GM23338 (cell line): ENCODE data around the gene TOMM6. TPM values are rescaled to one million over a fixed set of nuclear protein-coding genes. Genes with fewer than 3 reads are reported as not detected.

Source experiments
- ATAC-seq: fragments of 200-7000 bp; cut with Tn5 transposase; 3 replicates; pipeline ENCODE4 v1.9.1; 2020
- DNase-seq: peaks from one replicate; pipeline ENCODE4 v3.0.0-alpha.2; 2015; ENCODE audit warnings: low spot score
- H2AFZ ChIP-seq: fragments of 200-600 bp; sonication (generic); 2 replicates; pipeline ENCODE4 v1.8.0; 2016; ENCODE audit warnings: antibody characterized with exemption, mild to moderate bottlenecking, moderate library complexity
- H3F3A ChIP-seq: fragments of 200-600 bp; sonication (generic); replicated peaks from 2 replicates; pipeline ENCODE4 v1.8.0; 2017; ENCODE audit warnings: antibody characterized with exemption, mixed run types, low read depth
- H3K27ac ChIP-seq: fragments of 200-600 bp; sonication (generic); 2 replicates; pipeline ENCODE4 v1.6.1; 2016; ENCODE audit warnings: low read depth
- H3K27me3 ChIP-seq: fragments of 200-600 bp; sonication (generic); 2 replicates; pipeline ENCODE4 v1.8.0; 2016; ENCODE audit warnings: mild to moderate bottlenecking, mixed run types, moderate library complexity; ENCODE audit not compliant: insufficient read depth
- H3K36me3 ChIP-seq: fragments of 200-600 bp; sonication (generic); 2 replicates; pipeline ENCODE4 v1.8.0; 2016; ENCODE audit warnings: mild to moderate bottlenecking; ENCODE audit not compliant: insufficient read depth
- H3K4me1 ChIP-seq: fragments of 200-600 bp; sonication (generic); 2 replicates; pipeline ENCODE4 v1.8.0; 2016; ENCODE audit warnings: mild to moderate bottlenecking, moderate library complexity; ENCODE audit not compliant: insufficient read depth
- H3K4me2 ChIP-seq: fragments of 200-600 bp; sonication (generic); 2 replicates; pipeline ENCODE4 v1.7.1; 2017; ENCODE audit warnings: mixed run types
- H3K4me3 ChIP-seq: fragments of 200-600 bp; sonication (generic); 2 replicates; pipeline ENCODE4 v1.6.1; 2016; ENCODE audit warnings: mixed run types
- H3K79me2 ChIP-seq: fragments of 200-600 bp; sonication (generic); replicated peaks from 2 replicates; pipeline ENCODE4 v1.8.0; 2017; ENCODE audit warnings: mild to moderate bottlenecking; ENCODE audit not compliant: insufficient read depth
- H3K9me2 ChIP-seq: fragments of 200-600 bp; sonication (generic); 2 replicates; pipeline ENCODE4 v1.8.0; 2017; ENCODE audit not compliant: insufficient read depth
- H4K20me1 ChIP-seq: fragments of 200-600 bp; sonication (generic); replicated peaks from 2 replicates; pipeline ENCODE4 v1.8.0; 2017; ENCODE audit warnings: mild to moderate bottlenecking; ENCODE audit not compliant: insufficient read depth
- H3K27ac Mint-ChIP-seq: 2 replicates; pipeline ENCODE4 v1.8.0; 2020; ENCODE audit warnings: inconsistent platforms, mild to moderate bottlenecking, moderate library complexity, mixed read lengths
- H3K27me3 Mint-ChIP-seq: 3 replicates; pipeline ENCODE4 v1.8.0; 2022; ENCODE audit warnings: low read depth, mild to moderate bottlenecking, moderate library complexity, mixed read lengths, inconsistent platforms; ENCODE audit not compliant: insufficient read depth, poor library complexity
- H3K36me3 Mint-ChIP-seq: 3 replicates; pipeline ENCODE4 v1.8.0; 2021; ENCODE audit warnings: low read depth, mild to moderate bottlenecking, inconsistent platforms, moderate library complexity, mixed read lengths
- H3K4me1 Mint-ChIP-seq: 3 replicates; pipeline ENCODE4 v1.8.0; 2020; ENCODE audit warnings: mild to moderate bottlenecking, inconsistent platforms, mixed read lengths
- H3K4me3 Mint-ChIP-seq: 3 replicates; pipeline ENCODE4 v1.8.0; 2021; ENCODE audit warnings: moderate library complexity, mild to moderate bottlenecking, inconsistent platforms, mixed read lengths
- H3K9me3 Mint-ChIP-seq: 3 replicates; pipeline ENCODE4 v1.8.0; 2020; ENCODE audit warnings: moderate library complexity, mild to moderate bottlenecking, inconsistent platforms, mixed read lengths
- CREB1 ChIP-seq: fragments of 250-450 bp; sonication (Bioruptor Pico); IDR thresholded peaks from 2 replicates; pipeline ENCODE4 v1.5.0; 2020; ENCODE audit warnings: low read depth, mild to moderate bottlenecking, moderate library complexity
- EZH2 ChIP-seq: fragments of 200-600 bp; sonication (generic); IDR thresholded peaks from one replicate; pipeline ENCODE4 v1.8.0; 2017; ENCODE audit warnings: antibody characterized with exemption, mild to moderate bottlenecking, low read depth; ENCODE audit not compliant: unreplicated experiment
- EZH2phosphoT487 ChIP-seq: fragments of 200-600 bp; sonication (generic); IDR thresholded peaks from one replicate; pipeline ENCODE4 v1.8.1; 2018; ENCODE audit warnings: antibody characterized with exemption; ENCODE audit not compliant: unreplicated experiment
- JUNB ChIP-seq: IDR thresholded peaks from one replicate; pipeline ENCODE4 v1.6.1; 2016; ENCODE audit warnings: antibody characterized with exemption; ENCODE audit not compliant: unreplicated experiment
- STAT1 ChIP-seq: IDR thresholded peaks from one replicate; pipeline ENCODE4 v1.6.1; 2016; ENCODE audit warnings: antibody characterized with exemption; ENCODE audit not compliant: unreplicated experiment
- ZNF114 ChIP-seq: fragments of 250-450 bp; sonication (Bioruptor Pico); IDR thresholded peaks from 2 replicates; pipeline ENCODE4 v1.5.0; 2020; ENCODE audit warnings: mild to moderate bottlenecking, moderate library complexity
- polyA plus RNA-seq: library from polyadenylated mRNA; unstranded; fragments of >200 nt; fragmentation: Nextera tagmentation; extraction: Ambion mirVana; gene quantifications from 2 replicates; pipeline ENCODE4 v1.2.1, GENCODE V29; 2016
- total RNA-seq: library from RNA; depleted of rRNA; stranded (reverse); fragments of >200 nt; shearing (Covaris generic); gene quantifications from 2 replicates; pipeline ENCODE4 v1.2.3, GENCODE V29; 2014
- TF ChIP-seq, protein P1 (sequence below): IDR thresholded peaks from 2 replicates; pipeline ENCODE4 v1.6.1; 2016; ENCODE audit warnings: antibody characterized with exemption
- TF ChIP-seq, protein P2 (sequence below): IDR thresholded peaks from one replicate; pipeline ENCODE4 v1.6.1; 2018; ENCODE audit warnings: antibody characterized with exemption; ENCODE audit not compliant: unreplicated experiment

TOMM6 gene
- total and polyA plus RNA-seq, 2 experiments from 2014 or later = 195 to 372 TPM

DNA sequence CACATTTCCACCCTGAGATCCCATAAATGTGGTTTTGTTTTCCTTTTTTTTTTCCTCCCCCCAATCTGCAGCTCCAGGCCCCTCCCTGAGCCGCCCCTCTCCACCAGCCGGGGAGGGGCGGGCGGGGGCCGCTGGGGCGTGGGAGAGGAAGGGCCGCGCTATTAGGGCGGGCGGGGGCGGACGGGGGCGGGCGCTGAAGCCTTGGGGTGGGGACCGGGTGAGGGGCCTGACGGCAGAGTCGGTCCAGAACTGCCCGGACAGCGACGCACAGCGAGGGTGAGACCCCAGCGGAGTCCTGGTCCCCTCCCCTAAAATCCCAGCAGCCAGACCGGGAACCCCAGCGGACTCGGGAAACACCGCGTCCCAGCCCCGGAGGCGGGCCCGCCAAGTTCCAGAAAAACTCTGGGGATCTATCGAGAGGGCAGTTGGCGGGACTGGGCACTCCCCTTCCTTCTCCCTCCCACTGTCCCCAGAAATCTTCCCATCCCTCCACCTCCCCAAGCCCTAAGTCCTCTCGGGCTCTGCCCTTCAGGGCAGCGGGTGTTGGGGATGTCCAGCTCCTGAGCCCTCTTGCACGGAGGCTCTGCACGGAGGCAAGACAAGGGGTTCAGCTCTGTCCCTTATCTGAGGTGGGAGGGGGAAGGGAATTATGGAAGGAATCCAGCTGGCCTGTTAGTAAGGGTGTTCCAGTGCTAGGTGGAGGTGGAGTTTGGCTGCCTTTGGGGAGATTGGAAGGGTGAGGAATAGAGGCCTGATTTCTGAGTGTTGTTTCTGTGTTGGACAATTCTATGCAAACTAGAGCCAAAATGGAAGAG lies 6.7 kb upstream of the TOMM6 start, which contains the start of gene PRICKLE4:
PRICKLE4 (plus strand) TSS at position 232 of the 815 bp plus-strand sequence. CDS start 2,692 bp downstream, outside the sequence.
- no peaks in the 10 kb centered on the region for H3K9me2 ChIP-seq
- H3K9me3 Mint-ChIP-seq = no peaks in the 10 kb centered on the region
- DNase-seq (peak; percentile 70), ATAC-seq (peak; percentile 32)
- H2AFZ ChIP-seq = peak within 1 kb of the TSS; percentile 96
- H3K27me3 Mint-ChIP-seq = peaks cover 48% of the 10 kb centered on the region
- H3K27ac Mint-ChIP-seq = 0 out of 2 replicates have a peak within 1 kb of the TSS, but pooled peaks have one; percentile 52
- peaks cover 25% of the 10 kb centered on the region for H3K4me1 ChIP-seq
- H3K79me2 ChIP-seq = 0 out of 2 replicates have a peak, but pooled peaks cover 7% of the 10 kb centered on the region
- H3K36me3 Mint-ChIP-seq = no peaks in the 10 kb centered on the region; the same call in 2 of the 3 replicates
- H4K20me1 ChIP-seq = no peaks in the 10 kb centered on the region; the same call in 1 of the 2 replicates
- no peak within 1 kb of the TSS for H3K27ac ChIP-seq
- peaks cover 25% of the 10 kb centered on the region for H3K4me1 Mint-ChIP-seq
- peak; percentile 13 for TF ChIP-seq EZH2
- no peak for TF ChIP-seq STAT1
- H3K27me3 ChIP-seq = peaks cover 60% of the 10 kb centered on the region
- peak within 1 kb of the TSS; percentile 87 for H3K4me3 ChIP-seq
- H3K4me3 Mint-ChIP-seq = peak within 1 kb of the TSS; percentile 88
- H3K36me3 ChIP-seq = no peaks in the 10 kb centered on the region
- peaks cover 5% of the 10 kb centered on the region for H3F3A ChIP-seq
- peak within 1 kb of the TSS; percentile 98 for H3K4me2 ChIP-seq

DNA sequence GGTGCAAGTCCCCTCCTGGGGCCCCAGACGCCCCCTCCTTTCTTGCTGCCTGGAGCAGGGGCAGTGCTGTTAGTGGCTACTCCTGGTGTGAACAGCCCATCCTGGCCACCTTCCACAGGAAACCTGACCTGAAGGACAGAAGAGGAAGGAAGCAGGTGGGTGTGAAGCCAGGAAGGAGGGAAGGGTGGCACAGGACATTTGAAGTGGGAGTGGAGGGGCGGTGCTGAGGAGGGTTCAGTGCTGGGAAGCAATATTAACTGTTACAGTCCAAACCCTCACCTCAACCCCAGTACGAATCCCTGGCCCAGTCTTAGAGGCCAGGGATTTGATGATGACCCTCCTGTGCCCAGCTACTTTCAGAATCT lies 6.1 kb upstream of the TOMM6 start:
- no peak overlapping the region for H3K27ac ChIP-seq
- H2AFZ ChIP-seq = peak overlapping the region; percentile 96; the same call in 1 of the 2 replicates

DNA sequence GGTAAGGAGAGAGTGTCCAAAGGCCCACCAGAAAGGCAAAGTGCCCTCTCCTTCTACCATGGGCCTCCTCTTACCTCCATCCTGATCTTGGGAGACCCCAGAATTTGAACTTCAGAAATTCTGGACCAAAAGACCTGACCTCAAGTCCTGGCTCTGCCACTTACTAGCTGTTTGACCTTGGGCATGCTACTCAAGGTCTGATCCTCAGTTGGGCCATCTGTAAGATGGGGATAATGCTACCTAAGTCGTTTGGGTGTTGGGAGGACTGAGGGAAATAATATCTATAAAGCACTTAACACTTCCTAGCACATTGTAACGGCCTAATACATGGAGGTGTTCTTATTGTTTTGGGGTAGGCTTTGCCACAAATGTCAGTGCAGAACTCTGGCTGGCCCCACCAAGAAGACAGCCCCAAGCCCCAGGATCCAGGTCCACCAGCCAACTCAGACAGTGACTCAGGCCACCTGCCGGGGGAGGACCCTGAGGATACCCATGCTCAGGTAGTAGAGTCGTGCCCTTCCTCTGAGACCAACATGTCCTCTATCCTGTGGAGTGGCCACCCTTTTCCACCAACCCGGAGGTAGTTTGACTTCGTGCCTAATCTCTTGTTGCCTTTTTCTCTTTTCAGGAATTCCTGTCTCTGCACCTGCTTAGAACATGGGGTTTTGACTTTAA lies 4.3 kb upstream of the TOMM6 start:
- Histone ChIP-seq H3K27me3 (peaks cover 62% of the 10 kb centered on the region), H3K36me3 (no peaks in the 10 kb centered on the region), H3K79me2 (peaks cover 14% of the 10 kb centered on the region), H4K20me1 (no peaks in the 10 kb centered on the region; the same call in 1 of the 2 replicates), H3K4me1 (peaks cover 29% of the 10 kb centered on the region), H2AFZ (no peak overlapping the region), H3K4me2 (no peak overlapping the region), H3K27ac (no peak overlapping the region), H3K4me3 (no peak overlapping the region), H3F3A (peaks cover 9% of the 10 kb centered on the region), H3K9me2 (no peaks in the 10 kb centered on the region)
- Mint-ChIP-seq H3K9me3 (peaks cover 7% of the 10 kb centered on the region; the same call in 2 of the 3 replicates), H3K27me3 (peaks cover 60% of the 10 kb centered on the region), H3K4me1 (peaks cover 28% of the 10 kb centered on the region), H3K27ac (no peak overlapping the region), H3K4me3 (no peak overlapping the region; the same call in 2 of the 3 replicates), H3K36me3 (0 out of 3 replicates have a peak, but pooled peaks cover 3% of the 10 kb centered on the region)
- ATAC-seq (no peak), DNase-seq (no peak)
- TF ChIP-seq, protein P1, sequence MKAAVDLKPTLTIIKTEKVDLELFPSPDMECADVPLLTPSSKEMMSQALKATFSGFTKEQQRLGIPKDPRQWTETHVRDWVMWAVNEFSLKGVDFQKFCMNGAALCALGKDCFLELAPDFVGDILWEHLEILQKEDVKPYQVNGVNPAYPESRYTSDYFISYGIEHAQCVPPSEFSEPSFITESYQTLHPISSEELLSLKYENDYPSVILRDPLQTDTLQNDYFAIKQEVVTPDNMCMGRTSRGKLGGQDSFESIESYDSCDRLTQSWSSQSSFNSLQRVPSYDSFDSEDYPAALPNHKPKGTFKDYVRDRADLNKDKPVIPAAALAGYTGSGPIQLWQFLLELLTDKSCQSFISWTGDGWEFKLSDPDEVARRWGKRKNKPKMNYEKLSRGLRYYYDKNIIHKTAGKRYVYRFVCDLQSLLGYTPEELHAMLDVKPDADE = no peak
- TF ChIP-seq, protein P2, sequence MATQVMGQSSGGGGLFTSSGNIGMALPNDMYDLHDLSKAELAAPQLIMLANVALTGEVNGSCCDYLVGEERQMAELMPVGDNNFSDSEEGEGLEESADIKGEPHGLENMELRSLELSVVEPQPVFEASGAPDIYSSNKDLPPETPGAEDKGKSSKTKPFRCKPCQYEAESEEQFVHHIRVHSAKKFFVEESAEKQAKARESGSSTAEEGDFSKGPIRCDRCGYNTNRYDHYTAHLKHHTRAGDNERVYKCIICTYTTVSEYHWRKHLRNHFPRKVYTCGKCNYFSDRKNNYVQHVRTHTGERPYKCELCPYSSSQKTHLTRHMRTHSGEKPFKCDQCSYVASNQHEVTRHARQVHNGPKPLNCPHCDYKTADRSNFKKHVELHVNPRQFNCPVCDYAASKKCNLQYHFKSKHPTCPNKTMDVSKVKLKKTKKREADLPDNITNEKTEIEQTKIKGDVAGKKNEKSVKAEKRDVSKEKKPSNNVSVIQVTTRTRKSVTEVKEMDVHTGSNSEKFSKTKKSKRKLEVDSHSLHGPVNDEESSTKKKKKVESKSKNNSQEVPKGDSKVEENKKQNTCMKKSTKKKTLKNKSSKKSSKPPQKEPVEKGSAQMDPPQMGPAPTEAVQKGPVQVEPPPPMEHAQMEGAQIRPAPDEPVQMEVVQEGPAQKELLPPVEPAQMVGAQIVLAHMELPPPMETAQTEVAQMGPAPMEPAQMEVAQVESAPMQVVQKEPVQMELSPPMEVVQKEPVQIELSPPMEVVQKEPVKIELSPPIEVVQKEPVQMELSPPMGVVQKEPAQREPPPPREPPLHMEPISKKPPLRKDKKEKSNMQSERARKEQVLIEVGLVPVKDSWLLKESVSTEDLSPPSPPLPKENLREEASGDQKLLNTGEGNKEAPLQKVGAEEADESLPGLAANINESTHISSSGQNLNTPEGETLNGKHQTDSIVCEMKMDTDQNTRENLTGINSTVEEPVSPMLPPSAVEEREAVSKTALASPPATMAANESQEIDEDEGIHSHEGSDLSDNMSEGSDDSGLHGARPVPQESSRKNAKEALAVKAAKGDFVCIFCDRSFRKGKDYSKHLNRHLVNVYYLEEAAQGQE = no peak
- TF ChIP-seq EZH2 = no peak
- no peak for TF ChIP-seq ZNF114 (CRISPR knock-in tag)
- TF ChIP-seq CREB1 (CRISPR knock-in tag) = no peak
- no peak for TF ChIP-seq EZH2phosphoT487

More for the DNA sequence above, 6.1 kb upstream of the TOMM6 start:
- Histone ChIP-seq H3F3A (peaks cover 5% of the 10 kb centered on the region), H3K36me3 (no peaks in the 10 kb centered on the region), H3K9me2 (no peaks in the 10 kb centered on the region), H3K79me2 (0 out of 2 replicates have a peak, but pooled peaks cover 7% of the 10 kb centered on the region), H3K4me3 (peak overlapping the region; percentile 87), H3K27me3 (peaks cover 64% of the 10 kb centered on the region), H3K4me1 (peaks cover 29% of the 10 kb centered on the region), H4K20me1 (no peaks in the 10 kb centered on the region; the same call in 1 of the 2 replicates), H3K4me2 (peak overlapping the region; percentile 98)
- ATAC-seq (no peak), DNase-seq (no peak)
- Mint-ChIP-seq H3K9me3 (no peaks in the 10 kb centered on the region), H3K27me3 (peaks cover 52% of the 10 kb centered on the region), H3K27ac (no peak overlapping the region), H3K4me3 (peak overlapping the region; percentile 88), H3K36me3 (no peaks in the 10 kb centered on the region; the same call in 2 of the 3 replicates), H3K4me1 (peaks cover 28% of the 10 kb centered on the region)
- TF ChIP-seq JUNB (no peak), EZH2phosphoT487 (no peak), EZH2 (peak; percentile 4), CREB1 (CRISPR knock-in tag) (no peak)
- TF ChIP-seq, protein P1 = no peak
